Pulmonary artery endothelial cell (primary cell): ENCODE results near the gene SLC25A10. TPM values are rescaled to one million over a fixed set of nuclear protein-coding genes. Genes with fewer than 3 reads are reported as not detected.
"Not testable (repeated sequence)": the region's sequence is repeated elsewhere in the genome, so short reads cannot be mapped to it uniquely, and the experiment has no call there.

Experiments
- DNase-seq: peaks from one replicate; pipeline ENCODE4 v3.0.0-alpha.2; 2011; ENCODE audit warnings: low read depth, low spot score
- total RNA-seq: library from RNA; depleted of rRNA; stranded (reverse); fragments of >200 nt; gene quantifications from 2 replicates; pipeline ENCODE4 v1.2.3, GENCODE V29; 2014

The SLC25A10 gene
- total RNA-seq, 1 donor from 2014 or later: 26.7 TPM

GRCh38 chr17:81720267-81721071, 8.4 kb downstream of the SLC25A10 start:
- DNase-seq: no peak

GRCh38 chr17:81722184-81723120, 10.4 kb downstream of the SLC25A10 start:
- no peak for DNase-seq

GRCh38 chr17:81723651-81724209, 11.6 kb downstream of the SLC25A10 start:
- no peak for DNase-seq

GRCh38 chr17:81725439-81725838, 13.4 kb downstream of the SLC25A10 start:
- no peak for DNase-seq

GRCh38 chr17:81726004-81726403, 13.9 kb downstream of the SLC25A10 start:
- DNase-seq: no peak

- DNase-seq: no peak
These were observed 15.4 kb downstream of the SLC25A10 start for GRCh38 chr17:81727324-81728031.

GRCh38 chr17:81733507-81734404, 21.7 kb downstream of the SLC25A10 start:
- DNase-seq: no peak

GRCh38 chr17:81734405-81735263, 22.6 kb downstream of the SLC25A10 start:
- no peak for DNase-seq

GRCh38 chr17:81735264-81736102, 23.4 kb downstream of the SLC25A10 start:
- DNase-seq: no peak

- DNase-seq: no peak
These were observed 26.1 kb downstream of the SLC25A10 start for GRCh38 chr17:81737947-81738800.

GRCh38 chr17:81738801-81739393, 26.8 kb downstream of the SLC25A10 start:
- no peak for DNase-seq

- not testable (repeated sequence) for DNase-seq
These were observed 27.5 kb downstream of the SLC25A10 start for GRCh38 chr17:81739593-81739992.

- no peak for DNase-seq
These were observed 28.4 kb downstream of the SLC25A10 start for GRCh38 chr17:81740395-81740961.

GRCh38 chr17:81741049-81741593, 29.0 kb downstream of the SLC25A10 start:
- no peak for DNase-seq

GRCh38 chr17:81741594-81742452, 29.7 kb downstream of the SLC25A10 start:
- DNase-seq: no peak
